Measurements from ENCODE around the gene FZD8.

FZD8 gene

DNA sequence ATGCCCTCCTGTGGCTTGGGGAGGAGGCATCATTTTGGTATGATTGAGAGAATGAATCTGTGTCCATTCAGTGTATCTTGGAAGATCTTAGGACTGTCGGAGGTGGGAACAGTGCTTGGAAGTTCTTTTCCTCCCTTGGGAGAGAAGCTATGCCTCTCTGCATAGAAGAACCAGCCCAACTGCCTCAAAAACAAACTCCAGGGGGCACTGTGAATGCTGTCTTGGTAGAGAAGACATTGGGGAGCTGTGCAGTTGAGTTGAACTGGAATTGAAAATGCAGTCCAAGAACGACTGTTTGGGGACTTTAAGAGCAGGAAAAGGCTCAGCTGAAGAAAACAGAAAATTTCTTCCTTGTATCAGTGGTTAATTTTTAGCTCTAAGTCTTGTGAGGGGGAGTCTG lies 41.9 kb downstream of the FZD8 start:
- no peak for DNase-seq

DNA sequence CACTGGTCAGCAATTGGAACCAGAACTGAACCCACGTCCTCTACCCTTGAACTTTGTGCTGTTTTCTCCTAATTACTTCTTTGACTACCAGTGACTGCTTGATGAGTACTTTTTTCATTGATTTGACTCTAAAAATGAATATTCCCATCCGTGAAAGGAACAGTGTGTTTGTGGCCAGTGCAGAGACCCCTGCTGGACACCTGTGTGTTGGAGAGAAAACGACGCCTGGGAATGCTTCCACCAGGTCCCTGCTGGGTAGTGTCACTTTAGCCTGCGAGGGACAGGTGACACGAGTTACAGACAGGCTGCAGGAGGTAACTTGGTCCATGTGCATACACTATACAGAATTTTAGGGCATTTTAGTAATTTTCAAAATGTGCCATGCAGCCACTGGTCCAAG lies 43.7 kb downstream of the FZD8 start:
- DNase-seq: no peak

DNA sequence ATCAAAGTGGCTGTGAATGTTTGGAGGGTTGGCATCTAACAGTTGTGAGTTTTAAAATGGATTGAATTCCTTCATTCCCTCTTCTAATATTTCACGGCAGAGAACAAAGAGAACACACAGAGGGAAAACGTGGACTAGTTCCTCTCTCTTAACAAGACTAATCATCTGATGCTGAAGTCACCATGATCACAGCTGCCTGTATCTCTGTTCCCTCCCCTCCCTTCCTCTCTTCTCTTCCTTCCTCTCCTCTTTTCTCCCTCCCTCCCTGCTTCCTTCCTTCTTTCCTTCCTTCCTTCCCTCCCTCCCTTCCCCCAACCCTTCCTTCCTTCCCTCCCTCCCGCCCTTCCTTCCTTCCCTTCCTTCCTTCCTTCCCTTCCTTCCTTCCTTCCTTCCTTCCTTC lies 47.0 kb downstream of the FZD8 start:
- DNase-seq: no peak

DNA sequence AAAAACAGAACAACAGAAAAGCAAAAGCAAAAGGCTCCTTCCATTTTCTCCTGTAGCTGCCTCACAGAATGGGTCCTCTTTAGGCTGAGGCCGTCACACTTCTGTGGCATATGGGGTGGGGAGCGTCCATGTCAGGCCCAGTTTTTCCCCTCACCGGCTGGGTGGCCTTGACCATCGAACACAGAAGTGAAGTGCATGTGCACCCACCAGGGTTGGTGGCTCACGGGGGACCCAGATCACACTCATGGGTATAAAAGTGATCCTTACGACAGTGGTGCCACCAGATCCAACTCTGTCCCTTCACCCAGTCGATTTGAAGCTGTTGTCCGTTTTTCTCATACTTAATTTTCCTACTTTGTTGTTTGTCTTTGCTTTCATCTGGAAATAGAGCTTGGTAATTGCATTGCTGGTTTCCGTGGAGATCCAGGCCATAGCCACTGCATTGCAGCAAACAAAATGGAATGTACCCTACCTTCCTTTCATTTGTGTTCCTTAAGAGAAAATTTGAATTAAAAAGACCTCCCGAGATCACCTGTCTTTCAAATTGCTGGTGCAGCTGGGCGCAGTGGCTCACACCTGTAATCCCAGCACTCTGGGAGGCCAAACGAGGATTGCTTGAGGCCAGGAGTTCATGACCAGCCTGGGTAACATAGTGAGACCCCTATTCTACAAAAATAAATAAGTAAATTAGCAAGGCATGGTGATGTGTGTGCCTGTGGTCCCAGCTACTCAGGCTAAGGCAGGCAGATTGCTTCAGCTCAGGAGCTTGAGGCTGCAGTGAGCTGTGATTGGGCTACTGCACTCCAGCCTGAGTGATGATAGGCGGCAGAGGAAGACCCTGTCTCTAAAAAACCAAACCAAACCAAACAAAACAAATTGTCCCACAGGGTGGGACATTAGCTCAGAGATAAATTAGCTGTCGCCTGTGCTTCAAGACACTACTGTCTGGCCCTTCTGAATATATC lies 47.7 kb downstream of the FZD8 start:
- DNase-seq: no peak

DNA sequence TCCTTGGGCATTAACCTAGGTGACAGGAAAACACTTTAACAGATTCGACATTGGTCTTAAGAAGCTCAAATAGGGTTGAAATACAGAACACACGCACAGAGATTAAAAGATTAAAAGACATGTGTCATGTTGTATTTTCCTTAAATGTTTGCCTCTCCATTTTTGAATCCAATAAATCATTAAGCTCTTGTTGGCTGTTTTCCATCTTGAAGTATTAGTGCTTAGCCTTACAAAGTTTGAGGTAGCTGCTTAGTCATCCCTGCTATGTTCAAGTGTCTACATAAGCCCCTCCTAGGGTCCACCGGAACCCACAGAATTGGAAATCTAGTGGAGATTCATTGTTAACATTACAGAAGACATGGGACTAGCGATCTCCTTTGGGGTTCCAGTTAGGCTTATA lies 49.7 kb downstream of the FZD8 start:
- no peak for DNase-seq

DNA sequence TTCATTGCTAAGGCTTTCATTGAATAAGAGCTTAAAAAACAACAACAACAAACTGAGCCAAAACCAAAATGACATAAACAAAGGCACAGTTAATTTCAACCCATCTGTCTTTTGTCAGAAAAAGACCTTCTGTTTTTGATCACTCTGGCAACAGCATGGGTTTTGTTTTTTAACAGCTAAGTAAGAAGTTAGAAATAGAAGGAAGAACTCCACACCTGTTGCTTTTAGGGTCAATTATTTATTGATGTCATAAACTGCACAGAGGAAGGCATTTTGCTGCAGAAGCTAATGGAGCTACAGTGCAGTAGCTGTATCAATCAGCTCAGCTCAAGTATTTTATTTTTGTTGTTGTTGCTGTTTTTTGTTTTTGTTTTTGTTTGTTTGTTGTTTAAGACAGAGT lies 53.3 kb downstream of the FZD8 start:
- no peak for DNase-seq

Measured in AML-193 (cell line).